ENCODE data around the gene ZNF296.

- TF ChIP-seq POLR2AphosphoS5 (IDR thresholded peaks at IDR 0.05): no peak
- TF ChIP-seq, protein P1, sequence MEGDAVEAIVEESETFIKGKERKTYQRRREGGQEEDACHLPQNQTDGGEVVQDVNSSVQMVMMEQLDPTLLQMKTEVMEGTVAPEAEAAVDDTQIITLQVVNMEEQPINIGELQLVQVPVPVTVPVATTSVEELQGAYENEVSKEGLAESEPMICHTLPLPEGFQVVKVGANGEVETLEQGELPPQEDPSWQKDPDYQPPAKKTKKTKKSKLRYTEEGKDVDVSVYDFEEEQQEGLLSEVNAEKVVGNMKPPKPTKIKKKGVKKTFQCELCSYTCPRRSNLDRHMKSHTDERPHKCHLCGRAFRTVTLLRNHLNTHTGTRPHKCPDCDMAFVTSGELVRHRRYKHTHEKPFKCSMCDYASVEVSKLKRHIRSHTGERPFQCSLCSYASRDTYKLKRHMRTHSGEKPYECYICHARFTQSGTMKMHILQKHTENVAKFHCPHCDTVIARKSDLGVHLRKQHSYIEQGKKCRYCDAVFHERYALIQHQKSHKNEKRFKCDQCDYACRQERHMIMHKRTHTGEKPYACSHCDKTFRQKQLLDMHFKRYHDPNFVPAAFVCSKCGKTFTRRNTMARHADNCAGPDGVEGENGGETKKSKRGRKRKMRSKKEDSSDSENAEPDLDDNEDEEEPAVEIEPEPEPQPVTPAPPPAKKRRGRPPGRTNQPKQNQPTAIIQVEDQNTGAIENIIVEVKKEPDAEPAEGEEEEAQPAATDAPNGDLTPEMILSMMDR (IDR thresholded peaks at IDR 0.05): no peak
- TF ChIP-seq POLR2A (IDR thresholded peaks at IDR 0.05): no peak
- TF ChIP-seq EP300 (IDR thresholded peaks at IDR 0.05): no peak
These were observed 20.4 kb upstream of the ZNF296 start for GRCh38 chr19:45096700-45097099.

All from upper lobe of left lung (tissue), 4 donors.